Measurements from ENCODE around the gene SMIM14.
"Not testable (repeated sequence)": the region's sequence is repeated elsewhere in the genome, so short reads cannot be mapped to it uniquely, and the experiment has no call there.

SMIM14 gene

DNA sequence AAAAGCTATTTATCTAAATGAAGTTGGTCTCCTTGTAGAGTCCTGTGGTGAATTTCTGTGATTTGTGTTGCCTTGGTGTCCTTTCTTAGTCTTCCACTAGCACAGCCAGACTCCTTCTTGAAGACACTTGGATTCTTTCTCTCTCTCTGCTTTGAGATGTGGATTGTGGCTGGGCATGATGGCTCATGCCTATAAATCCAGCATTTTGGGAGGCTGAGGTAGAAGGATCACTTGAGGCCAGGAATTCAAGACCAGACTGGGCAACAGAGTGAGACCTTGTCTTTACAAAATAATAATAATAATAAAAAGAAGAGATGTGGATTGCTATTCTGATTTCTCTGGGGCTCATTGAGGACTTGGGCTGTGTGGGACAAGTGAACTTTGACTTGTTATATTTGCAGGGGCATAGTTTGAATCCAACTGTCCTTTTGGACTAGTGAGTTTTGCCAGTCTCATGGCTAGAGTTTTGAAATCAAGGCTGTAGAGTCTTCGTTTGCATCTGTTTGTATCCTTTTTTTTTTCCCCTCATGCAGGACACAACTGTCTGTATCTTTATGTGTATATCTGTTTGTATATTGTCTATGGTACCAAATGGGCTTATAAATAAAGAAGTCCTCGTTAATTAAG lies 11.1 kb upstream of the SMIM14 start:
- in situ Hi-C loops (cut with HindIII; ENCODE audit: low pct_ligation_motif_present, low pct_unique_long_range_greater_than_20kb, low sequenced_read_pairs) = no loop called here

DNA sequence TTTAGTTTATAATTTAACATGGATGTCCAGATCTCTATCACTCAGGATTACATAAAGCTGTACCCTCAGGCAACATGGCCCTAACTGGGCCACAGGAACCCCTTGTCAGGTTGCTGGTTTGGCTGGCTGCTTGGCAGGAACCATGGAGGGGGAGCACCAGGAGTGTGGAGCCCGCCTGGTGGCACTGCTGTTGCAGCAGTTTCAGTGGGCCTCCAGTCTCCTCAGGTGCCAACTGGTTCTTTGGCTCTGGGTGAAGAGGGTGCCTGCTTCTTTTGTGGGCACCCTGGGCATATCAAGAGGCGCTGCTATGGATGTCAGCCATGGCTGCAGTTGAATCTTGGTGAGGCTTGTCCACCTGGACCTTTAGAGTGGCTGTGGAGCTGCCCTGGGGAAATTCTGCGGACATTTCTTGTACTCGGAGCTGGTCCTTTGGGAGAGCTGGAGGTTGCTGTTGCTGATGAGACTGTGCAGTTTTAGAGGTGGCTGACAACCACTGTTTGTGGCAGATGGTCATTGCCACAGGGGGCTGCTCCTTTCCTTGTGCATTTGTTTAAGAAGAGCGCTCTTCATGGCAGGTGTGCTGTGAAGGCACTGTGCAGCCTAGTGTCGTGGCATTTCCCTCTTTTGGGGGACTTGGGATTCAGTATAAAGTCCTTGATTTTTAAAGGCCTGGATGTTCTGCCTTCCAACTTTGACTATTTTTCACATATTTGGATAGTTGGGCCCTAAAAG lies 10.3 kb upstream of the SMIM14 start:
- DNase-seq = no peak
- in situ Hi-C loops (cut with HindIII; ENCODE audit: low pct_ligation_motif_present, low pct_unique_long_range_greater_than_20kb, low sequenced_read_pairs) = no loop called here

More for the DNA sequence above, 11.1 kb upstream of the SMIM14 start:
- DNase-seq = no peak

DNA sequence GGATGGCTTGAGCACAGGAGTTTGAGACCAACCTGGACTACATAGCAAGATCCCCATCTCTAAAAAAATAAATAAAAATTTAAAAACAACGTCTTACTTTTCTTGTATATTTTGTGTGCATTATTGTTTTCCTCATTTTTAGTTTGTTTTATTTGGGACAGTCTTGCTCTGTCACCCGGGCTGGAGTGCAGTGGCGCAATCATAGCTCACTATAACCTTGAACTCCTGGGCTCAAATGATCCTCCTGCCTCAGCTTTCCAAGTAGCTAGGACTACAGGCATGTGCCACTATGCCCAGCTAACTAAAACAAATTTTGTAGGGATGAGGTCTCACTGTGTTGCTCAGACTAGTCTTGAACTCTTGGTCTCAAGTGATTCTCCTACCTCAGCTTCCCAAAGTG lies 9.5 kb upstream of the SMIM14 start:
- in situ Hi-C loops (cut with HindIII; ENCODE audit: low pct_ligation_motif_present, low pct_unique_long_range_greater_than_20kb, low sequenced_read_pairs) = no loop called here
- no peak for DNase-seq

DNA sequence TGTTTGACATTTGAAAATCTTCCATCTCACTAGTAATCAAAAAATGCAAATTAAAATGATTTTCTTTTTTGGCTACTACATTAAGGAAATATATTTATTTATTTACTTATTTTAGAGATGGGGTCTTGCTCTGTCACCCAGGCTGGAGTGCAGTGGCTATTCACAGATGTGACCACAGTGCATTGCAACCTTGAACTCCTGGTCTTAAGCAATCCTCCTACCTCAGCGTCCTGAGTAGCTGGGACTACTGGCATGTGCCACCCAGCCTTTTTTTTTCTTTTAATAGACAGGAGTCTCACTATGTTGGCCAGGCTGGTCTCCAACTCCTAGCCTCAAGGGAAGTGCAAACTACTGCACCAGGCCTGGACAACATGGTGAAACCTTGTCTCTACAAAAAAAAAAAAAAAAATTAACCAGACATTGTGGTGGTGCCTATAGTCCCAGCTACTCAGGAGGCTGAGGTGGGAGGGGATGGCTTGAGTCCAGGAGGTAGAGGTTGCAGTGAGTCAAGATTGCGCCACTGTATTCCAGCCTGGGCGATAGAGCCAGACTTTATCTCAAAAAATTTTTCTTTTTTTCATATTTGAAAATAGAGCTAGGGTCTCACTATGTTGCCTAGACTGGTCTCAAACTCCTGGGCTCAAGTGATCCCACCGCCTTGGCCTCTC lies 4.4 kb upstream of the SMIM14 start:
- in situ Hi-C loops (cut with HindIII; ENCODE audit: low pct_ligation_motif_present, low pct_unique_long_range_greater_than_20kb, low sequenced_read_pairs) = no loop called here
- DNase-seq = no peak

DNA sequence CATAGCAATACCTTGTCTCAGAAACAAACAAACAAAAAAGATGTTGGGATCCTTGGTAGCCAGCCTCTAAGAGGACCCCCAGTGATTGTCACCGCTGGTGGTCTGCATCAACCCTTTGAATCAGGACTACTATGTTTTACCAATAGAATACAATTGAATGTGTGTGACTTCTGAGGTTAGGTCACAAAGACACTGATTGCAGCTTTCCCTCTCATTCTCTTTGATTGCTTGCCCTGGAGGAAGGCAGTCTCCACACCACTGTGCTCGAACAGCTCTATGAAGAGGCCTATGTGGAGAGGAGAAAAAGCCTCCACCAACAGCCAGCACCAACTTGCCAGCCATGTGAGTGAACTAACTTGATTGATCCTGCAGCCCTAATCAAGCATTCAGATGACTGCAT lies 2.8 kb upstream of the SMIM14 start:
- in situ Hi-C loops (cut with HindIII; ENCODE audit: low pct_ligation_motif_present, low pct_unique_long_range_greater_than_20kb, low sequenced_read_pairs) = no loop called here
- no peak for DNase-seq

DNA sequence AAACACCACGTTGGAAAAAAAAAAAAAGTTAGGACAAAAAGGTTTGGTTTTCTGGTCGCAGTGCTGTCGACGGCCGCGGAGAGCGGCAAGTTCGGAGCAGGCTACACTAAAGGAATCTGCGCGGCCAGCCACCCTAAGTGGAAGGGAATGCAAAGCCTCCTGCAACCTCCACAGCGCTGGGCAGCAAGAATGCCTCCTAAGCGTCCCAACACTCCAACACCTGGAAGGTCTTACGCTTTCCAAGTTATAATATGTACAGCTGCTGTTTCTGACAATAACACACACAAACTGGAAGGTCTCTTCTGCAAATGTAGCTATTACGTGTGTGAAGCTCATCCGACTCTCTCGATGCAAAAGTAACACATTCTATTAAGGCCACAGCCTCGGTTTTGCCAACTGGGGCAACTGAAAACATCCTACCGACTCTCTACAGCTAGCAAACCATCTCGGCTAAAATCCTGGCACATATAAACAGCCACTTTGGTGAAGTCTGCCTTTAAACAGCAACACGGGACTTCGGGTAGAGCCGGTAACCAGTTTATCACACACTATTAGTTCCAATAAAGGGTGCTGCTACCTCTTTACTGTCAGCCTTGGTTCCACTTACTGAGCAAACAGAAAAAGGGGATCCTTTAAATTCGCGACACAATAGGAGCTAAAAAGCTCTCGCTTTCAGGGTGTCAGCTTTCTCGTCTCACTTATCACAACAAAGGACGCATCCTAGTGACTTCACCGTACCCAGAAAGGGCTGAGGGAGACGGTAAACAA lies 895 bp downstream of the SMIM14 start:
- in situ Hi-C loops (cut with HindIII; ENCODE audit: low pct_ligation_motif_present, low pct_unique_long_range_greater_than_20kb, low sequenced_read_pairs) = no loop called here
- peak; percentile 69 for DNase-seq

DNA sequence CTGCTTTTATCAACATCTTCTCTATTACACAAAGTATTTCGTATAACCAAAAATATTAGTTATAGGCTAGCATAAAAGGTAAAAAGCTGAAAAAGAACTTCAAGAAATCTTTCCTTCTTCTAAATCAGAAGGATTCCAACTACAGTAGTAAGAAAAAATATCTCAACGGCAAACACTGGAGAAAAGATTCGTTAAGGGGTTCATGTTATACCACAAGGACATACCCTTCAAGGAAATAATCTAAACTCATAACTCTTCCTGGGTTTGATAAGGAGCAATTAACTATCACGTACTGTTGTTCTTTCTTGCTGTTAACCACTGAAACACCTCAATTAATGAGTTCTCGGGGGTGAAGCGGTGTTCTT lies 1.5 kb downstream of the SMIM14 start:
- in situ Hi-C loops (cut with HindIII; ENCODE audit: low pct_ligation_motif_present, low pct_unique_long_range_greater_than_20kb, low sequenced_read_pairs) = no loop called here
- DNase-seq = no peak

DNA sequence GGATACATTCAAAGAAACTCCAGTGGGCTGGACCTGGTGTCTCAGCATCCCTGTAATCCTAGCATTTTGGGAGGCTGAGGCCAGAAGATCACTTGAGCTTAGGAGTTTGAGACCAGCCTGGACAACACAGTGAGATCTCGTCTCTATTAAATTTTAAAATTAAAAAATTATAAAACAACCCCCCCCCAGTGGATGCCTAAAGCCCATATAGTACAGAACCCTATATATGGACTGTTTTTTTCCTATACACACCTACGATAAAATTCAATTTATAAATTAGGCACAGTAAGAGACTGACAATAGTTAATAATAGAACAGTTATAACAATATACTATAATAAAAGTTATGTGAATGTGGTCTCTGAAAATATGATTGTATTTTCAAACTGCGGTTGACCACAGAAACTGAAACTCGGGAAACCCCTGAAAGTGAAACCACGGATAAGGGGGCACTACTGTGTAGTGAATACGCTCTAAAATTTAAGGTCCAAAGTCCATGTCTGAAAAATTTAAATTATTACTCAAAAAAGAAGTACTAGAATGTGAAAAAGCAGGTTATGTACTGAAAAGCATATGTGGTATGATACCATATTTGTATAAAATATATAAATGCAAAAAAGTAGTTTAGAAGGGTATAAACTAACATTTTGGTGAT lies 2.0 kb downstream of the SMIM14 start:
- peak; percentile 37 for DNase-seq
- in situ Hi-C loops (cut with HindIII; ENCODE audit: low pct_ligation_motif_present, low pct_unique_long_range_greater_than_20kb, low sequenced_read_pairs) = no loop called here

DNA sequence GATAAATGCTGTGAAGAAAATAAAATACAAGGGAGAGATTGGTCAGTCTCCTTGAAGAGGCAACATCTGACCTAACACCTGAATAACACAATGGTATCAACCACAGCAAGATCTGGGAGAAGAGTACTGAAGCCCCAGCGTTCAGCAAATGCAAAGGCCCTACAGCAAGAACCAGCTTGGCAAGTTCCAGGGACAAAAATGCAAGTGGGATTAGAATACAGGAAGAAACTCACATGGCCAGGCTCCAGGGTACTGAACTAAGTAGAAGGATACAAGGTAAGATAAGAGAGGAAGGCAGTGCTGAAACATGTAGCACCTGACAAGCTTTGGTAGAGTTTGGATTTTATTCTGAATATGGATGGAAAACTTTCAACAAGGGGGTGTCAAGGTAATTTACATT lies 3.6 kb downstream of the SMIM14 start:
- no peak for DNase-seq
- in situ Hi-C loops (cut with HindIII; ENCODE audit: low pct_ligation_motif_present, low pct_unique_long_range_greater_than_20kb, low sequenced_read_pairs) = no loop called here

DNA sequence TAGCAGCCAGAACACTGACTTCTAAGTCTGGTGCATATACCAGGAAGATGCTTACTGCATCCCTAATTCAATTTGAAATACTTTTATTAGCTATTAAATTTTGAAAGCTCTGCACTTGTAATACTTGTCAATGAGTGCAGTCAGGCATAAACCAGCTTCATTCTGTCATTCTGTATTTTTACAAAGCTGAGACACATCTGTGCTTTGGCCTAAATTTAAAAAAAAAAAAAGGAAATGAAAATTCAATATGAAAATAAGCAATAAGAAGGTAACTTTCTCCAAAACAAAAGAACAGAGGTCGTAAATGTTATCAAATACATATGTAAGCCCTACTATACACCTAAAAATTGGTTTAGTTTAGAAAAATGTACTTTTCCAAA lies 7.0 kb downstream of the SMIM14 start:
- DNase-seq = no peak
- in situ Hi-C loops (cut with HindIII; ENCODE audit: low pct_ligation_motif_present, low pct_unique_long_range_greater_than_20kb, low sequenced_read_pairs) = no loop called here

DNA sequence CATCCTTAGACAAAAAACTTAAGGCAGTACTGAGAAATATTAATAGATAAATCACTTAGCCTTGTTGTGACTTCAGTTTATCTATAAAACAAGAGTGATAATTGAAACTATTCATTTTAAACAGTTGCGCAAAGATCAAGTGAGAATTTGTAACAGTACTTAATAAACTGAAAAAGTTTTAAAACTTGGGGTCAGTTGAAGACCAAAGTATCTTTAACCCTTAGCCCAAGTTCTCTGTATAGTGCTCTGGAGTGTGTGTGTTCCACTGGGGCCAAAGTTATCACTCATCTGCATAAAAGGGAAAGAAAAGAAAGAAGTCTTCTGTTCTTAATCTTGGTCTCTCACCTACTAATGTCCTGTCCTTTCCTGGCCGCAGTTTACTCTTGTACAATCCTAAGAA lies 11.3 kb downstream of the SMIM14 start:
- DNase-seq = no peak
- in situ Hi-C loops (cut with HindIII; ENCODE audit: low pct_ligation_motif_present, low pct_unique_long_range_greater_than_20kb, low sequenced_read_pairs) = no loop called here

DNA sequence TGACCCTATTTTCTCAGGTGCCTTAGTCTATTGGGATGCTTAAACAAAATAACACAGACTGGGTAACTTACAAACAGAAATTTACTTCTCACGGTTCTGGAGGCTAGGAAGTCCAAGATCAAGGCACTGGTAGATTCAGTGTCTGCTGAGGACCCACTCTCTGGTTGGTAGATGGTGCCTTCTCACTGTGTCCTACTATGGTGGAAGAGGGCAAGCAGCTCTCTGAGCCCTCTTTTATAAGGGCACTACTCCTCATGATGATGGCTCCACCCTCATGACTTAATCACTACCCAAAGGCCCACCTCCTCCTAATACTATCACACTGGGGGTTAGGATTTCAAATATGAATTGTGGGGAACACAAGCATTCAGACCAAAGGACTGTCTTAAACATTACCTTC lies 11.8 kb downstream of the SMIM14 start:
- in situ Hi-C loops (cut with HindIII; ENCODE audit: low pct_ligation_motif_present, low pct_unique_long_range_greater_than_20kb, low sequenced_read_pairs) = no loop called here
- no peak for DNase-seq

DNA sequence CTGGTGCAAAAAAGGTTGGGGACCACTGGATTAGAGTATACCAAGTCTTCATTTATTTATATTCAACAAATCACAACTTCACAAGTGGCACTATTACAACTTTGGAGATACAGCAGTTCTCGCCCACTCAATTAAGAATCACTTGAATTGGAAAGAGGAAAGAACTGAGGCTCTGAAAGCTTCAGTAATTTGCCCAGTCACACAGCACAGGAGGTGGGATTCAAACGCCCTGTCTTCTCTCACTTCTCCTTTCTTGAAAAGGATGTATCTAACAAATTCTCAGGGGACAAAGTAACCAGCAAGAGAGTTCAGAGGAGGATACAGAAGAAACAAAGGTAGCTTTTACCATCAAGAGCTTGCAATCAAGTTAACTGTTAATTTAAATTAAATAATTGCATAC lies 12.4 kb downstream of the SMIM14 start:
- no peak for DNase-seq
- in situ Hi-C loops (cut with HindIII; ENCODE audit: low pct_ligation_motif_present, low pct_unique_long_range_greater_than_20kb, low sequenced_read_pairs) = no loop called here

DNA sequence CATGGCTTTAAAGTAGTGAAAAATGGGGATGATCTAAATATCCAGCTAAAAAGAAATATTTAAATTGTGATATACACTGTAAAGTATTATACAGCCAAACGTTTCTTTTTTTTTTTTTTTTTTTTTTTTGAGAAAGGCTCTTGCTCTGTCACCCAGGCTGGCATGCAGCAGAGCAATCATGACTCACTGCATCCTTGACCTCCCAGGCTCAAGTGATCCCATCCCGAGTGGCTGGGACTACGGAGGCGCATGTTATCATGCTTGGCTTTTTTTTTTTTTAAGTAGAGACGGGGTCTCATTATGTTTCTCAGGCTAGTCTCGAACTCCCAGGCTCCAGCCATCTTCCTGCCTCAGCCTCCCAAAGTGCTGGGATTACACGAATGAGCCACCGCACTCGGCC lies 17.1 kb downstream of the SMIM14 start:
- DNase-seq = peak; percentile 87
- in situ Hi-C loops (cut with HindIII; ENCODE audit: low pct_ligation_motif_present, low pct_unique_long_range_greater_than_20kb, low sequenced_read_pairs) = no loop called here

DNA sequence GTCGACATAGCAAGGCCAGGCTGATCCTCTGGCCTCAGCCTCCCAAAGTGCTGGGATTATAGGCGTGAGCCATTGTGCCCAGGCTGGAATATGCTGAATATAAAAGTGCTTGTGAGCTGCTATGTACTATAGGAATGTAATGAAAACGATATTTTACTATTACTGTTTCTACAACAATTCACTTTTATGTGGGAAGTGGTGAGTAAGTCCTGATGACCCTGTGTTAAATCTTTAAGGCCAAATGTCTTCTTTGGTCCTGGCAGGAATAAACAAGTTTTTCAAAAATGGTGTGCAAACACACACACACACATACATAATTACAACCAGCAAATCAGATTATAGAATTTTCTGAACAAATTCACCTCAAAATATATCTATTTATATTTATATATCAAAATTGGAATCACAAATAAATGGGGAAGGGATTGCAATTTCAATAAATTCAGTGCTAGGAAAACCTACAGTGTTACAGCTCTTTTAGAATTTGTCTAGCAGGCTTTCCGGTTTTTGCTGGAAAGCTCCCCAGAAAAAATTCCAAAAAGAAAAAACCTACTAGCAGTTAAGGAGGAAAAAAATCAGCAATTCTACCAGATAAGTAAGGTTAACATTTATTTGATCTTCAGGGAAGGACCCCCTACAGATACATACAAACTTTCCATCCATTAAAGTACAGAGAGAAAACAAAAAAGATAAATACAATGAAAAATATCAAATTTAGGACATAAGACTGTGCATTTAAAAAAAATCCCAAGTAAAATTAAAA lies 17.9 kb downstream of the SMIM14 start:
- in situ Hi-C loops (cut with HindIII; ENCODE audit: low pct_ligation_motif_present, low pct_unique_long_range_greater_than_20kb, low sequenced_read_pairs) = no loop called here
- no peak for DNase-seq

DNA sequence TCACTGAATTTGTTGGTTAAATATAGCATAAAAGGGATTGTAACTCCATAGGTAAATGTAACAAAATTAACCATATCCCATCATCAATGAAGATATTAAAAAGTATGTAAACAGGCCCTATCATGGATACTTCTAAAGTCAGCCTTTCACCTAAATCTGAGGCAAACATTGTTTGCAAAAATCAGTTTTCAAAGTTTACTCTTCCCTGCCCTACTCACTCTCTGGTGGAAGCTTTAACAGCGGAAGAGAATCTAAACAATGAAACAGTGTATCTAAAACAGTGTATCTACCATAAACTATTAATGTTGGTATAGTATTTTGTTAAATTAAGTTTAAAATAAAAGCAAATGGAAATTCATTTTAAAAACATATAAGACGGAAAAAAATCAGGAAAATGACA lies 21.1 kb downstream of the SMIM14 start:
- in situ Hi-C loops (cut with HindIII; ENCODE audit: low pct_ligation_motif_present, low pct_unique_long_range_greater_than_20kb, low sequenced_read_pairs) = no loop called here
- DNase-seq = no peak

DNA sequence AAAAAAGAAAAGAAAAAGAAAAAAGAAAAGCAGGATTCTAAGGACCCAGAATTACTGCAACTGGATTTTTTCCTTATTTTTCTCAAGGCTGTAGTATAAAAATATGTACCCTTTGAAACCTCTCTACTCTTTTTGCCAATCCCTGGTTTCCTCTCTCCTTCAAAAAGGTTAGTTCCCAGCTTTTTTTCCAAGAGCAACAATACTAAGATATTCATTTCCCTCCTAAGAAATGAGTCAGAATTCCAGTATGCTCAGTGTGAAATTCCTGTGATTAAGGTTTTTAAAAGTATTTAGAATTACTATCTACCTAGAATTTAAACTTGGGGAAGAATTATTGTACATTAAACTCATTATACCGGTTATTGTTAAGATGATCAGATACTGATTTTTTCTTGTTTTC lies 22.0 kb downstream of the SMIM14 start:
- peak; percentile 37 for DNase-seq
- in situ Hi-C loops (cut with HindIII; ENCODE audit: low pct_ligation_motif_present, low pct_unique_long_range_greater_than_20kb, low sequenced_read_pairs) = no loop called here

DNA sequence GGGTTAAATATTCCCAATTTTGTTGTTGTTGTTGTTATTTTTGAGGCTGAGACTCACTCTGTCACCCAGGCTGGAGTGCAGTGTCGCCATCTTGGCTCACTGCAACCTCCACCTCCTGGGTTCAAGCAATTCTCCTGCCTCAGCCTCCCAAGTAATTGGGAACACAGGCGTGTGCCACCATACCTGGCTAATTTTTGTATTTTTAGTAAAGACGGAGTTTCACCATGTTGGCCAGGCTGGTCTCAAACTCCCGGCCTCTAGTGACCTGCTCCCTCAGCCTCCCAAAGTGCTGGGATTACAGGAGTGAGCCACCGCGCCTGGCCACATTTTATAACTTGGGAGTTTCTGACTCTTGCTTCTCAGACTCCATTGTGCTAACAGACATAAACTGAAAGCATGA lies 22.6 kb downstream of the SMIM14 start:
- in situ Hi-C loops (cut with HindIII; ENCODE audit: low pct_ligation_motif_present, low pct_unique_long_range_greater_than_20kb, low sequenced_read_pairs) = not testable (repeated sequence)

More for the DNA sequence above, 22.6 kb downstream of the SMIM14 start:
- not testable (repeated sequence) for DNase-seq

Data from ACHN (cell line).